Keratinocyte (primary cell): ENCODE results near the gene EVI5. TPM values are rescaled to one million over a fixed set of nuclear protein-coding genes. Genes with fewer than 3 reads are reported as not detected.

Source experiments
- DNase-seq: peaks from one replicate; pipeline ENCODE4 v3.0.0-alpha.2; 2011; ENCODE audit warnings: low read depth, missing footprints, low spot score
- FAIRE-seq: peaks from 2 replicates; lab custom pipeline; 2011; peaks lifted over from hg19 to GRCh38; lab: Jason Lieb, UNC
- H2AFZ ChIP-seq: 2 replicates; pipeline ENCODE4 v1.6.0; 2012; ENCODE audit warnings: low read length, control low read depth, inconsistent platforms; ENCODE audit not compliant: control insufficient read depth
- H3K27ac ChIP-seq: 2 replicates; pipeline ENCODE4 v1.5.1; 2011; ENCODE audit warnings: low read length; ENCODE audit not compliant: control insufficient read depth, insufficient read depth
- H3K27me3 ChIP-seq: 3 replicates; pipeline ENCODE4 v1.6.0; 2011; ENCODE audit warnings: low read length; ENCODE audit not compliant: control insufficient read depth, insufficient read depth; ENCODE audit errors: extremely low read depth
- H3K36me3 ChIP-seq, 2 experiments: 2 replicates in 1 of 2; 3 replicates in 1 of 2; pipeline ENCODE4 v1.5.1; 2011; ENCODE audit warnings: low read length in 2 of 2, mild to moderate bottlenecking in 1 of 2; ENCODE audit not compliant: control insufficient read depth in 2 of 2, insufficient read depth in 2 of 2; ENCODE audit errors: extremely low read depth in 1 of 2
- H3K4me1 ChIP-seq: 3 replicates; pipeline ENCODE4 v1.5.1; 2011; ENCODE audit warnings: low read length; ENCODE audit not compliant: control insufficient read depth, insufficient read depth; ENCODE audit errors: extremely low read depth
- H3K4me2 ChIP-seq: 3 replicates; pipeline ENCODE4 v1.6.0; 2011; ENCODE audit warnings: low read depth, low read length; ENCODE audit not compliant: control insufficient read depth, insufficient read depth; ENCODE audit errors: extremely low read depth
- H3K4me3 ChIP-seq, 3 experiments: fragments of 200-600 bp in 1 of 3; sonication (generic) in 1 of 3; 2 replicates in 2 of 3; 3 replicates in 1 of 3; pipeline ENCODE4 v1.5.1; 2011 to 2016; ENCODE audit warnings: low read length in 3 of 3, mild to moderate bottlenecking in 3 of 3, control low read depth in 2 of 3, inconsistent platforms in 1 of 3, low read depth in 1 of 3, mixed read lengths in 1 of 3, mixed run types in 1 of 3, moderate library complexity in 1 of 3; ENCODE audit not compliant: control insufficient read depth in 2 of 3, insufficient read depth in 2 of 3; ENCODE audit errors: extremely low read depth in 1 of 3
- H3K79me2 ChIP-seq: 2 replicates; pipeline ENCODE4 v1.6.0; 2012; ENCODE audit warnings: low read length; ENCODE audit not compliant: control insufficient read depth, insufficient read depth
- H3K9ac ChIP-seq: 3 replicates; pipeline ENCODE4 v1.6.0; 2011; ENCODE audit warnings: low read length; ENCODE audit not compliant: control insufficient read depth, insufficient read depth; ENCODE audit errors: extremely low read depth
- H3K9me1 ChIP-seq: 3 replicates; pipeline ENCODE4 v1.6.0; 2011; ENCODE audit warnings: low read length; ENCODE audit not compliant: control insufficient read depth, insufficient read depth; ENCODE audit errors: extremely low read depth
- H3K9me3 ChIP-seq: 2 replicates; pipeline ENCODE4 v1.5.1; 2012; ENCODE audit warnings: low read depth, low read length; ENCODE audit not compliant: control insufficient read depth
- H4K20me1 ChIP-seq: 3 replicates; pipeline ENCODE4 v1.6.0; 2011; ENCODE audit warnings: low read length; ENCODE audit not compliant: control insufficient read depth, insufficient read depth; ENCODE audit errors: extremely low read depth
- CTCF ChIP-seq, 3 experiments: IDR thresholded peaks in 1 of 3; conservative IDR thresholded peaks in 1 of 3; optimal IDR thresholded peaks in 1 of 3; 2 replicates in 2 of 3; 3 replicates in 1 of 3; pipeline versions ENCODE3 to v1.5.1; 2011; ENCODE audit warnings: low read length in 3 of 3, mild to moderate bottlenecking in 3 of 3, moderate library complexity in 2 of 3, control low read depth in 1 of 3, inconsistent platforms in 1 of 3; ENCODE audit not compliant: insufficient read depth in 2 of 3; ENCODE audit errors: extremely low read depth in 1 of 3
- EZH2 ChIP-seq: IDR thresholded peaks from one replicate; pipeline ENCODE4 v1.6.1; 2012; ENCODE audit warnings: inconsistent platforms, mild to moderate bottlenecking, low read length, moderate library complexity
- dilution Hi-C: fragments of 300-500 bp; cut with MboI; formaldehyde crosslinking; loops from one replicate; pipeline ENCODE4 v1.7.0; 2020; ENCODE audit warnings: low sequenced_read_pairs; ENCODE audit not compliant: extremely low pct_ligation_motif_present
- polyA plus RNA-seq, 5 experiments: library from polyadenylated mRNA; depleted of rRNA in 3 of 5; stranded (reverse) in 3 of 5; stranded (forward) in 1 of 5; unstranded in 1 of 5; fragments of >200 nt; gene quantifications; 1 replicate in 1 of 5; 2 replicates in 3 of 5; 3 replicates in 1 of 5; pipeline versions ENCODE4 v1.2.1 to v1.2.3, GENCODE V29; 2011 to 2012; ENCODE audit warnings: missing spikeins in 2 of 5, low read depth in 1 of 5, low replicate concordance in 1 of 5

The EVI5 gene
- polyA plus RNA-seq, 1 donor (not counting 4 experiments of a cell fraction or from before 2014, with no cell fraction given), result 23.2 TPM

DNA sequence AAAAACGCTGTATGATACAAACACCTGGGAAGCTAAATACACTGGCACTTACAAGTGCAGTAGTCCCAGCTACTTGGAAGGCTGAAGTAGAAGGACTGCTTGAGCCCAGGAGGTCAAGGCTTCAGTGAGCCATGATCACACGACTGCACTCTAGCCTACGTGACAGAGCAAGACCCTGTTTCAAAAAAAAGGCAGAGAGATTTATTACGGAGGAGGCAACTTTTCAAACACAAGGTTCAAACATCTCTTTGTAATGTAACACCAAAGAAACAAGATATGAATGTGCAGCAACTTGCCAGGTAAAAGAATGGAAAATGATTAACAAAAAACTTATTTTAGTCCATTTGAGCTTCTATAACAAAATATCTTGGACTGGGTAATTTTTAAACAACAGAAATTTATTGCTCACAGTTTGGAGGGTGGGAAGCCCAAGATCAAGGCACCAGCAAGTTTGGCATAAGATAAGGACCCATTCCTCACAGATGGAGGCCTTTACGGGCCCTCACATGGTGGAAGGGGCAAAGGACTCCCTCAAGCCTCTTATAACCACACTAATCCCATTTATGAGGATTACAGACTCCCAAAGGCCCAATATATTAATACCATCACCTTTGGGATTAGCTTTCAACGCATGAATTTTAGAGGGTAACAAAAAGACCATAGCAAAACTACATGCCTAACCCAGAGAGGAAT, 73.3 kb downstream of the EVI5 start:
- H3K9ac ChIP-seq, result no peak overlapping the region
- dilution Hi-C loops, result no loop called here
- no peaks in the 10 kb centered on the region for H3K36me3 ChIP-seq
- no peak overlapping the region for H2AFZ ChIP-seq
- no peaks in the 10 kb centered on the region for H3K9me3 ChIP-seq
- no peak overlapping the region for H3K27ac ChIP-seq
- H4K20me1 ChIP-seq, result peaks cover 5% of the 10 kb centered on the region
- TF ChIP-seq EZH2 (no peak), CTCF (optimal IDR thresholded peaks at IDR 0.05 in 1 of 3, IDR thresholded peaks at IDR 0.05 in 1 of 3, conservative IDR thresholded peaks at IDR 0.05 in 1 of 3; ENCODE audit: extremely low read depth in 1 of 3, insufficient read depth in 2 of 3, low read length in 3 of 3) (no peak)
- peak; percentile 43 for FAIRE-seq
- no peaks in the 10 kb centered on the region for H3K9me1 ChIP-seq
- no peak overlapping the region for H3K4me3 ChIP-seq
- H3K79me2 ChIP-seq, result peaks cover 63% of the 10 kb centered on the region
- no peaks in the 10 kb centered on the region for H3K4me1 ChIP-seq
- no peak overlapping the region for H3K4me2 ChIP-seq
- H3K27me3 ChIP-seq, result no peaks in the 10 kb centered on the region
- DNase-seq, result no peak

DNA sequence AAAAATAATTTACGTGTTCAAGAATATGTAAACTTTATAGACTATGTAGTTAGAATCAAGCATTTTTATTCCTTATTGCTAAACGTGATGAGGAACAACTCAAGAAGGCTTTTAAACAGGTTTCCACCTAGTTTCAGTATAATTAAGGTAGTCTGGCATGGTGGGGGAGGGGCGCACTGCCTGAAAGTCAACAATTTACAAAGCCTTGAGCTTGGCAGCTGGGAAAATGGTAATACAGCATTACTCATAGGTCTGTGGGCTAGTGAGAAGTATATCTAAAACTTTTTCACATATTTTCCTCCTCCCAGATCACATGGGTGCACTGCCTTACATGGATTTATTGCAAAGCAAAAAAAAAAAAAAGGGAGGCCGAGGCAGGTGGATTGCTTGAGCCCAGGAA, 75.2 kb downstream of the EVI5 start:
- no peak overlapping the region for H3K4me3 ChIP-seq
- no peaks in the 10 kb centered on the region for H3K4me1 ChIP-seq
- H3K36me3 ChIP-seq, result no peaks in the 10 kb centered on the region
- H3K27ac ChIP-seq, result no peak overlapping the region
- no peaks in the 10 kb centered on the region for H3K9me3 ChIP-seq
- H3K27me3 ChIP-seq, result no peaks in the 10 kb centered on the region
- no peak for TF ChIP-seq EZH2
- TF ChIP-seq CTCF (optimal IDR thresholded peaks at IDR 0.05 in 1 of 3, IDR thresholded peaks at IDR 0.05 in 1 of 3, conservative IDR thresholded peaks at IDR 0.05 in 1 of 3; ENCODE audit: extremely low read depth in 1 of 3, insufficient read depth in 2 of 3, low read length in 3 of 3), result no peak
- FAIRE-seq (no peak), DNase-seq (no peak)
- no peak overlapping the region for H3K9ac ChIP-seq
- H3K79me2 ChIP-seq, result peaks cover 64% of the 10 kb centered on the region
- peaks cover 4% of the 10 kb centered on the region for H4K20me1 ChIP-seq
- dilution Hi-C loops, result no loop called here
- no peaks in the 10 kb centered on the region for H3K9me1 ChIP-seq
- H3K4me2 ChIP-seq, result no peak overlapping the region
- no peak overlapping the region for H2AFZ ChIP-seq
